HS-27A (cell line): ENCODE measurements around the gene PITPNM3.

Experiments
- DNase-seq: peaks from one replicate; pipeline ENCODE4 v3.0.0-alpha.2; 2012; ENCODE audit warnings: low read depth, missing footprints

Gene PITPNM3

DNA sequence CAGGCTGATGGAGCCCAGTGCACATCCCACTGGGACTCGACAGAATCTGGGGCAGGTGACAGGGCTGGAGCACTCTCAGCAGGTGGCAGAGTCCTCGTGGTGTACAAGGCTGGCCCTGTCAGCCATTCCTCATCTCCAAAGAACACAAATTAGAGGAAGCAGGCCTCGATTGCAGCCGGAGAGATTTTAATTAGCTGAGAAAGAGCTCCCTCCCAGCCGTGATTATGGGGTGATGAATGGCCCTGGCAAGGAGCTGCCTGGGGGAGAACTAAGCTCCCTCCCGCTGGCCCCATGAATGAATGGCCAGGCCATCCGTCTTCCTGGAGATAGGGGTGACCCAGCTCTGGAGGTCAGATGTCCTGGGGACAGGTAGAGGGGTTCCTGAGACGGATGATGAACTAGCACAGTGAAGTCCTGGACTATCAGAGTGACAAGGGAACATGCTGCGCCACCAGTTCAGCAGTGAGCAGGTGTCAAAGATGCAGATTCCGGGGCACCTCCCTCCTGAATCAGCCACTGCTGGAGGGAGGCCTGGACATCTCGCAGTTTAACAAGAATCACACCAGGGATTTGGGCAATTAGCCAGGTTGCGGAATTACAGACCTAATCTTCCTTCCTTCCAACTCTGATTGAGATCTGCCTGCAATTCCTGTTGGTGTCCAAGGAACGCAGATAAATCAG, 76.6 kb downstream of the PITPNM3 start:
- no peak for DNase-seq

DNA sequence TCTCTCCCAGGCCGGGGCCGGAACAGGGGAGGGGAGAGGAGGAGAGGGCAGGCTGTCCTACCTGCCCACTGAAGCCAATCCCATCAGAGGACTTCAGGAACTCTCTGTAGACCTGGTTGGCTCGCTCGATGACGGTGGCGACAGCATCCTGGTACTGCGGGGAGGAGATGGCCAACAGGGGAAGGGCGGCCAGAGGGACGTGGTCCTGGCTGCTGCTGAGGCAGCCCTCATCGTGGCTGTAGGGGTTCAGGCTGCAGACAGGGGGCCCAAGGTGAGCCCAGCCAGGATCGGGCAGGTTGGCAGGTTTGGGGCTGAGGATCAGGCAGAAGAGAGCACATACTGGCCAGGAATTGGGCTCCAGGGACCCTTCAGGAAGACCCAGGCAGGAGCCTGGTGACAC, 77.9 kb downstream of the PITPNM3 start:
- DNase-seq: no peak

DNA sequence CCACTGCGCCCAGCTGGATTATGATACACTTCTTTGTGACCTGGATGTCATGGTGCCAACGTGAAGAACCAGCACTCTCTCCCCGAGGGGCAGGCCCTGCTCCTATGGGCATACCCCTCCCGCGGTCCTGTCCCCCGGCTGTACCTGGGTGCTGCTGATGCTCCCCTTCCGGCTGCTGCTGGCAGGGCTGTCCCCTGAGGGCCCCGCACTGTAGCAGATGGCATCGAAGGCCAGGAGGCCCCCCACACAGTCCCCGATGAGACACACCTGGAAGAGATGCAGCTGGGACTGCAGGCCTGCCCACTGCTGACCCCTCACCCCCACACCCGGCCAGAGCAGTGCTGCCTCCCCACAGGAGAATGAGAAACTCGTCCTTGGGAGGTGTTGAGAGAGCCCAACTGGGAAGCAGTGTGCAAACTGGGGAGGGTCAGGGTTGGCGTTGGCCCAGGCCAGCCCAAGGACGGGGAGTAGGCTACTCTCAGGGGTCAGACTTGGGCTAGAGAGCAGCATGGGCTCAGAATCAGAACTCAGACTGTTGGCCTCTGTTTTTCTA, 78.4 kb downstream of the PITPNM3 start:
- DNase-seq: no peak

DNA sequence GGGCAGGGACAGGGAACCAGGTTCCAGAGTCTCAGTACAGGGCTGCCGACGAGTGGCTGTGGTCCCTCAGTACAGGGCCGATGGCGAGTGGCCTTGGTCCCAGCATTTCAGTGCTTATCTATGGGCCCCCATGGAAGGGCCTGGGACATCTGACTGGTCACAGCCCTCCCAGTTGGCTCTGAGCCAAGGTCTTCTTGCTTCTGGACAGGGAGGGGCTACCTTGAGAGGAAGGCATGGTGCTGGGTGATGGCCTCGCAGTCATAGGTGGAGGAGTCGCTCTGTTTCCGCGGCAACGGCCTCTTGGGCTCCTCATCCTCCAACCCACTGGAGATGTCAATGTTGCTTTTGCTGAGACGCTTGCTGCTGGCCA, 79.6 kb downstream of the PITPNM3 start:
- DNase-seq: no peak

DNA sequence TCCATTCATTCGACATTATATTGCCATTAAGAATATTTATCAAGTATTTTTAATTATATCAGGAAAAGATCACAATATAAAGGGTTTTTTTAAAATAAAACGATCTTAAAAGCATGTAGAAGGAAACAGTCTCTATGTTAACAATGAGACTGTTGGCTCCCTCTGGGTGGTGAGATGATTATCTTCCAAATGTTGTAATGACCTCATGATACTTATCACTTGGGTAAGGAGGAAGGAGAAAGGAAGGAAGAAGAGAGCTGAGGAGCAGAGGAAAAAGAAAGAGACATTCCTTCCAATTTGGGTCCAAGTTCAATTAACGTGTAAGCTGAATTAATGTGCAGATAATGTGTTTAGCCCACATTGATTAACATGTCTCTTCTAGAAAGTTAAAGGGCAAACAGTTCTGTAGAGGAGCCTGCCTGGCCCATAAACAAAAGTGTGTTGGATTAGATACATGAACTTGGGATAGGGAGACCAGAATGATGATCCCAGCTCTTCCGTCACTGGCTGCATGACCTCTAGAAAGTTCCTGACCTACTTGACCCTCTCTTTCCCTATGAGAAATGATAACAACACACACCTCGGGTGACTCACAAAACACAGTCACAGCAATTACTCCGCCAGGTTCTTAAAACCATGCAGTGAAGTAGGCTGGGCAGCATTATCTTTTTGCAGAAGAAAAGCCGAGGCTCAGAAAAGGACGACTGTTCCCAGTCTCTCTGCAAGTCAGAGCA, 80.1 kb downstream of the PITPNM3 start:
- DNase-seq: no peak

DNA sequence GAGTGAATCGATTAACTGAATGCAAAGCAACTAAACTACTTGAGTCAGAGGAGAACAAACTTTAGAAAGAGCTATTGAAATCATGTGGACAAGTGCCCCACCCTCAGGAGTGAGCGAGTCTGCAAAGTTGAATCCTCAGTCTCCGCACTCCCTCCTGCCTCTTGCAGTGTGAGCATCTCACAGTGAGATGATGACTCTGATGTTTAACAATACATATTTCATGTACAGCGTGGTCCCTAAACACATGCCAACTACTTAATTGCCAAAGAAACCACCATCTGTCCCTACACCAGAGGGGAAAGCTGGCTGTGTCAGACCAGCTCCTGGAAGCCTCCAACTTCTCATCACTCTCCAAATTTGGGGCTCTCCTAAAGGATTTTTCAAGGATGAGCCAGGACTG, 80.9 kb downstream of the PITPNM3 start:
- no peak for DNase-seq

DNA sequence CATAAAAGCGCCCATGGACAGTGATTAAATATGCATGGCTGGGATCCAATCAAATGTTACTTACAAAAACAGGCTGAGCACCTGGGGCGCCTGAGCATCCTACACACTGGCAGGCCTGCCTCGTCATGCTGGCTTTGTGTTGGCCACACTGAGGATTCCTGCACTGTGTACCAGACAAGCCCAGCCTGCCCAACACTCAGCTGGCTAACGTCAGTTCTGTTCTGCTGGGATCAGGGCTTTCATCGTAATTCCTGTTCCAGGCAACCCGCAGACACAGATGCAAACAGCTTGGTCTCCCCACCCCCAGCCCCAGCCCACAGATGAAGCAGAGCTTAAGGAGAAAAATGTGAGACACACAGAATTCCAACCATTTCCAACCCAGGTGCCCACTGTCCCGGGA, 81.4 kb downstream of the PITPNM3 start:
- no peak for DNase-seq

DNA sequence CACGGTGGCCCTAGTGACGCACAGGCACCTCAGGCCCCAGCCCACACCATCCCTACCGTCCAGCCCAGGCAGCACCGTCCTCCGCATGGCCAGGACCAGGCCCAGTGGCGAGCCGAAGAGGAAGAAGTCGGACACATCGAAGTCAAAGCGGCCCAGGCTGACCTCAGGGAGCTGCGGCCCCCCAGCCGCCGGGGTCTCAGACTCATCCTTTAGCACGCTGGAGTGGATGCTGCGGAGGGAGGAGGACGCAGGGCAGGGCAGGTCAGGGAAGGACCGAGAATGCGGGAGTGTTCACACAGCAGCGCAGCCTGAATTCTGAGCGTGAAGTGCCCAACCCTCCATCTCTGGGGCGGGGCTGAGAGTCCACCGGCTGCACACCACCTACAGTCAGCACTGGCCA, 82.0 kb downstream of the PITPNM3 start:
- DNase-seq: no peak

DNA sequence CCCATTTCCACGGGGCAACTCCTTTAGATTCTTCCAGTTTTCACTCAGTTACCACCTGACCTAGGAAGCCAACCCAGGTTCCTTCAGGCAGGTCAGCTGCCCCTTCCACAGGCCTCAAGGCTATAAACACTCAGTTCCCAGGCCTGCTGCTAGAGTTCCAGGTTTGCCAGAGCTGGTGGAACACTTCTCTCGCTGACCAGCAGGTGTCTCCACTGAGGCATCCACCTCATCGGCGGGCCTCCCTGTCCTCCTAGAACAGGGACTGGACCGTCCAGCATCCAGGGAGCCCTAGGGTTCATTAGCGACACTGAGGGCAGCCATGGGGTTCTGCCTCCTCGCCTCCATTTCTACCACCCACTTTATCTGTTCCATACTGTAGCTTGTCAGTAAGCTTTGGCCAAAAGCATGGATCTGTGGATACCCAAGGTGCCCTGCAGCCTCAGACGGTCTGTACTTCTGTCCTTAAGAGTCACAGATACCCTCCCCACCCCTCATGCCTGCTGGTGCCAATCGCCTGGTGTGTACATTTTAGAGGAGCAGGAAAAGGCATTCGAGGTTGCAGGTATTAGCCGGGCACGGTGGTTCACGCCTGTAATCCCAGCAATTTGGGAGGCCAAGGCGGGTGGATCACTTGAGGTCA, 83.1 kb downstream of the PITPNM3 start:
- DNase-seq: no peak

DNA sequence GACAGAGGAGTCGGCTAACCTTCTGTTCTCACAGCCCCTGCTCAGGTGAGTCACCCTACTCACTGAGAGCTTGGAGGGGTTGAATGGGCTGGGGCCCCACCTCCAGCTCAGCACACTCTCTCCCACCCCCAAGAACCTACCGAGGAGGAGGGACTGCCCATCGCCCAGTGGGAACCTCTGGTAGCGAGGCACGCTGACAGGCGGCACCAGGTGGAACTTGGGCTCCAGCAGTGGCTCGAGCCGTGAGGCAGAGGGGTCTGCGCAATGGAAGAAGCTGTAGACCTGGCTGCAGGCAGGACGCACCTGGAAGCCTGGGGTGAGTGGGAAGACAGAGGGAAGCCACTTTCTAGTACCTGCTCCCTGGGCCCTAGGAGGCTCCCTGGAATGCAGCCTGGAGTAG, 83.8 kb downstream of the PITPNM3 start:
- DNase-seq: no peak

DNA sequence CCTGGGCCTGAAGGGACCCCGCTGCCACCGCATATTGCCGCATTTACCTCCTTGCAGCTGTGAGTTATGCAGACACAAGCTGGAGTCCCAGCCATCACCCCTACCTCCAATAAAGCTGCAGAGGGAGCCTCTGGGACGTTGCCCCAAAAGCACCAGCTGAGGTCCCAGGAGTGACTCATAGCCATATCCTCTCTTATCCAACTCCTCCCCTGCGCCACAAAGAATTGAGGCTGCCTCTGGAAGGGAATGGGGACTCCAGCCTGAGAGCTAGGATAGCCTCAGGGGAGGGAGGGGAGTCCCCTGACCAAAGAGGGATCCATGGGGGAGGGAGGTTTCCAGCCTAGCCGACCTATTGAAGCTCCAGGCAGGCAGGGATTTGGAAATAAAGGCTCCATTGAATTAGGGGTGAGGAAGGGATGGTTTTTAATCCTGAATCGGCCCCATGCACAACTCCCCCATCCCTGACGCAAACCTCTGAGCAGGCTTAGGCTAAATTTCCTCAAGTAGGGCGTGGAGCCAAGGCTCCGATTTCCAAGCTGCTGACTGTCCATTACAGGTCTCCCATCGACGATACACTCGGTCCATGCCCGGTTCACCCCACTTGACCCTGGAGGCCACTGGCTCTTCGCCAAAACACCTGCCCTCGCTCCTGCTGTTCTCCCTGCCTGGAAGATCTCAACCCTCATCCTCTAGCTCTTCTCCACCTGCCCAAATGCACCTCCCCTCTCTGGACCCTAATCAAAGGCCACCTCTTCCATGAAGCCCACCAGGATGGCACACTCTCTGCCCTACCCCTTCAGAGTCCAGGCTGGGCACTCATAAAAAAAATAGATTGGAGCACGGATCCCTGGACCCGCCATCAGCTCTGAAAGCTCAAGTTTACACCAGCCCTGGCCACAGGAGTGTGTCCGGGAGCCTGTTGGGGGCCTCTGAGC, 84.6 kb downstream of the PITPNM3 start:
- peak; percentile 58 for DNase-seq

DNA sequence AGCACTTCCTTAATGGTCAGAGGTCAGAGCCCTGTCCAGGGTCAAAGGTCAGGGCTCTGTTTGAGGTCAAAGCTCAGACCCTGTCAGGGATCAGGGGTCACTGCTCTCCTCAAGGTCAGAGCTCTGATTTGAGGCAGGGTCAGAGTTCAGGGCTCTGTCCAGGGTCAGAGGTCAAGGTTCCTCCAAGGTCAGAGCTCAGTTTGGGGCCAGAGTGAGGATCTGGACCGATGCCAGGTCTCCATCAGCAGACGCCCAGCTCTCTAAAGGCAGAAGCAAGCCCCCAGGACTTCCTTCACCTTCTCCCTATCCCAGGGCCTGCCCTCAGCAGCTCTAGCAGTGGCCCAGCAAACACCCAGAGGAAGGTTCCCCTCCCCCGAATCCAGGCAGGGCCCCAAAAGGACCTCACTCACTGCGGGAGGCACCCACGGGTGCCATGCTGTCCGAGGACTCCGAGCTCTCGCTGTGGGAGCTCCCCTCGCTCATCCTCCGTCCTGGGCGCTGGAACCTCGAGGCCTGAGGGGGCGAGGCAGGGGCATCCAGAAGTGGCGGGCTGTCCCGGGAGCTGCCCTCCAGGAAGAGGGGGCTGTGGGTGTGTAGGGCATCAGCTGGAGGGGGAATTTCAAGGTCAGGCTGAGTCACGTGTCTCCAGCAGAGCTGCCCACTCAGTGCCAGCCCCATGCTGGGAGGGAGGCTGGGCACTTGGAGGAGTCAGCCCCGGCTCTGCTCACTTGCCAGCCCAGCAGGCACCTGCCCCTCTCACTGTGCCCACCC, 85.4 kb downstream of the PITPNM3 start:
- DNase-seq: no peak

DNA sequence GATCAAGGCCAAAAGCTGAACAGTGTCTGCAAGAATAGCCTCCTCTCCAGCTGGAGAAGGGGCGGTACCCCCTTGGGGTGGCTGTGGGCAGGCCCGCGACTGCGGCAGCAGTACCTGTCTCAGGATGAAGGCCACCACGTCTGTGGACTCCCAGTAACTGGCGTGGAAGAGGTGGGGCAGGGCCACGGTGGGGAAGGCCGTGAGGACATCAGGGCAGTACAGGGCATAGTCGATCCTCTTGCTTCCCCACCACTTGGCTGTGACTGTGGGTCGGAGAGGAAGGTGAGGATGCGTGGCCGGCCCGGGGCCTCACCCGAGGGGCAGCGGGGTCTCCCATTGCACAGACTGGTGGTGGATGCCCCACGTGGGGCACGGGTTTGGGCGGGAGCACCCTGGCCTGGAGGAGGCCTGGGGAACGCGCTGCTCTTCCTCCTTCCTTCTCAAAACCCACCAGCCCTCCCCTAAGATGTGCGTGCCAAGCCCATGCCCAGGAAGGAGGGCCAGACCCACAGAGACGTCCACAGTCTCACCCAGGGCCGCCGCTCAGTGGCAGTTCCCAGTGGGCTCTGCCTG, 86.1 kb downstream of the PITPNM3 start:
- no peak for DNase-seq

DNA sequence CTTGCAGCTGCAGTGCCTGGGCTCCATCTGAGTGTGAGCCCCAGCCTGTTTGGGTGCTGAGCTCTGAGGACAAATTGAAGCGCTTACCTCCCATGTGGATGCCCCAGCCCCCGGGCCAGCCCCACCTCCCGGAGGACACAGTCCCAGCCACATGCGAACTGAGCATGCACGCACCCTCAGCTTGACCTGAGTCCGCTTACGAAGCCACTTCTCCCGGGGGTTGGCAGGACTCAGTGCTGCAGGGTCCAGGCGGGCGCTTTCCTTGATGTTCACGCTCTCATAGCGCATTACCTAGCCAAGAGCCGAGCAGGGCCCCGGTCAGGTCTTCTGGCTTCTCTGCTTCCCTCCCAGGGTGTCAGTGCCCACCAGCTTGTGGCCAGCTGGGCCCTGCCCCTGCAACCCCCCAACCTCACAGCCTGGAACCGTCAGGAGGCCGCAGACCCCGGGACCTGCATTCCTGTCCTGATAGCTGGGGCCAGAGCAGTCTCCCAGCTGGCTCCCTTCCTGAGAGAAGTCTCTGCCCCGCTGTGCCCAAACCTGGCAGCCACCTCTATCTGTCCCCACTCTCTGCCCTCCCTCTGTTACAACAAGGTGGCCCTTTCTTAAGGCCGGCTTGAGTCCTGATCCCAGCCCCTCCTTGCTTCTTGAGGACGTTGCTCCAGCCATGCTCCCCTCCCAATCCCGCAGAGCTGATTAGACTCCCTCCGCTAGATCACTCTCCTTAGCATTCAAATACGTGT, 88.1 kb downstream of the PITPNM3 start:
- DNase-seq: no peak

DNA sequence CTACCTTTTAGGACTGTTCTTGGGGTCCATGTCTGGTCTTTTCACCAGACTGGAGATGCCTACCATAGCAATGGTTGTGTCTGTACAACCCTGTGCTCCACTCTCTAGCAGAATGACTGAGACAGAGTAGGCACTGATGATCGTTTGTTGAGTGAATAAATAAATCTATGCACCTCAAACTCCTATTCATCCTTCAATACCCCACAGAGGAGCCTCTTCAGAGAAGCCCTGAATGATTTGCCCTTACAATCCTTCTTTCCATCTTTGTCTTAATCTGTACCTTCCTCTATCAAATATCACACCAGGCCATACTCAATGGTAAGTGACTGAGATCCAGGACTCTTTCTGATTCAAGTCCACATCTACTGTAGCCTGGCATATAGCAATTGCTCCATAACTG, 88.8 kb downstream of the PITPNM3 start:
- no peak for DNase-seq

DNA sequence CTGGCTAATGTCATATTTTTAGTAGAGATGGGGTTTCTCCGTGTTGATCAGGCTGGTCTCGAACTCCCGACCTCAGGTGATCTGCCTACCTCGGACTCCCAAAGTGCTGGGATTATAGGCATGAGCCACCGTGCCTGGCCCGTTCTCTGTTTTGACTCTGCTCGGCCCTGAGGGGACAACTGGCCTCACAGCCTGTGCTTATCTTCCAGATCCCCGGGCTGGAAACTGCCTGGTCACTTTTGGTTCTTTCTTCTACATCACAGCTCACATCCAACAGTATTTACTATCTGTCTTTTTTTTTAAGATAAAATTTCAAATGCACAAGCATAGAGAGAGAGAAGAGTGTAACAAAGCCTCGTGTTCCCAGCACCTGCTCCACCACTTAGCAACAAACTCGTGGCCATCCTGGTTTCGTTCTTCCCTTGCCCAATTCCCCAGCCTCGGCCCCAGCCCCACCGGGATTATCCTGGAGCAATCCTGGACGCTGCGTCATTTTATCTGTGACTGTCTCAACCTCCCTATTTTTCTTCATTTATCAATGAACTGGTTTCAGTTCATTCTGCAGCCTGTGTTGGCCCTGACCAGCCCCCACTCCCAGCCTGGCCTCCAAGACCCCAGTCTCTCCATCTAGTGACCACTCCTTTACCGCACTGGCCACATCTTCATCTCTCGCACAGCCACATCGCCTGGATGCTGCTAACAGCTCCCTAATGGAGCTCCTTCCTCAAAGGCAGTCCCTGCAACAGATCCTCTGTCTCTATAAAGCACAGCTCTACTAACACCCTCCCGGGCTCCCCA, 91.0 kb downstream of the PITPNM3 start:
- no peak for DNase-seq

DNA sequence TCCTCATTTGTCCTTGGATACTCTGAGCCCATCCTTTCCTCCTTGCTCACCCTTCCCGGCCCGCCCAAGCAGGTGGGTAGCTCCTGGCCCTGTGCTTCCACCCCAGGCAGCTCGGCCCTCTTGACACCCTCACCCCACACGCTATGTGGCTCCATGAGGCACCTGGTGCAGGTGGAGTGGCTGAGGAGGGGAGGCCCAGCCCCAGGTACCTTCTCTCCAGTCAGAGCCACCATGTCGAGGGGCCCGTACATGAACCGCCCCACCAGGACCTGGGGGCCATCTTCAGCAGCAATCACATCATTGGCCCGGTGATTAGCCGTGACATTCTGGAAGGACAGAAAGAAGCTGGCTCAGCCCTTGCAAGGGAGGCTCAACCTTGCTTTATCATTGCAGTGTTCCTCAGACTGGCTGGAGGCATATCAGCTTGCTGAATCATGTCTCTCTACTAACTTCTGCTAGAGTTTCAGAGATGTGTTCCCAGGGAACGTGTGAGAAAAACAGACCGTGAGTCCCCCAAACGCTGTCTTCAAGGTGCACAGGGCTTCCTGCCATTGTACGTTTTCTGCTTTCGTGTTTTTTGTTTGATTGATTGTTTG, 91.8 kb downstream of the PITPNM3 start:
- no peak for DNase-seq

DNA sequence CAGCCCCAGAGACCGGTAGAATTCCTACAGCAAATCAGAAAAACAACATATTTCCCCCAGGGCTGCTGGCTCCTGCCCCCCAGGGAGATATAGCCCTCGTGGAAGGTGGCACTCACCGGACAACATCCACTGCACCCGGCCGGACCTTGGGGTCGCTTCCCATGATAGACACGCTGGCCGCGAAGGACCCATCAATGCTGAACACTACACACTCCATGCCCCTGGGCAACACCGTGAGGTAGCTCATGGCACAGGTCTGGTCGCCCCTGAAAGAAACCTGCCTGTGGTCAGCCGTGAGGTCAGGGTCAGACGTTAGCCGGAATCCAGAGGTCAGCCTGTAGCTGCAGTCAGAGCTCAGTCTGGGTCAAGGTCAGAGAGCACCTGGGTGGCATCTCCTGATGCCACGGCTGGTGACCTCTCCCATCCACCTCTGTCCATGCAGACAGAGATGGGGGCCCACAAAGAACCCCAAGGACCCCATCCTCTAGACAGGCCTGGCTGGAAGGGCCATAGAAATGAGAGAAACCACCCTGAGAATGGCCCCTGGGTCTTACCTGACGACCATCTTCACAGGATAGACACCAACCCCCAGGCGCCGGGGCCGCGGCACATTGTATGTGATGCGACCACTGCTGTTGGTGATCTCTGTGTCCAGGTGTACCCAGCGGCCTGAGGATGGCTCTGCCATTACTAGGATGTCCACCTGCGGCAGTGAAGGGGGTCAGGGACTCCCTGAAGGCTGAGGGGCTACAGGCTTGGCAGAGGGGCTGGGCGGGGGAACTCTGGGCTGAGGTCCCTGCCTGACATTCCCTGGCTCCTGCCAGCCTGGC, 92.5 kb downstream of the PITPNM3 start:
- DNase-seq: no peak
